Colonic mucosa (tissue), 4 donors: ENCODE measurements around the gene EXT2. TPM values are rescaled to one million over a fixed set of nuclear protein-coding genes. Genes with fewer than 3 reads are reported as not detected.

Experiments used
- DNase-seq: peaks from one replicate; pipeline ENCODE4 v3.0.0-alpha.2; 2020
- H3K27ac ChIP-seq: fragments of 200-600 bp; one replicate; pipeline ENCODE4 v1.8.0; 2021
- H3K27me3 ChIP-seq: fragments of 200-600 bp; one replicate; pipeline ENCODE4 v1.8.0; 2021
- H3K36me3 ChIP-seq: fragments of 200-600 bp; one replicate; pipeline ENCODE4 v1.8.0; 2021
- H3K4me1 ChIP-seq: fragments of 200-600 bp; one replicate; pipeline ENCODE4 v1.8.0; 2021; ENCODE audit warnings: mild to moderate bottlenecking
- H3K4me3 ChIP-seq: fragments of 200-600 bp; one replicate; pipeline ENCODE4 v1.8.0; 2021
- H3K9ac ChIP-seq, 2 donors: one replicate each; pipeline ENCODE4 v1.7.0; 2013; ENCODE audit warnings: control low read depth in 2 of 2, low read depth in 2 of 2, low read length in 2 of 2
- H3K9me3 ChIP-seq: fragments of 200-600 bp; one replicate; pipeline ENCODE4 v1.8.0; 2021
- CTCF ChIP-seq: fragments of 200-600 bp; IDR thresholded peaks from one replicate; pipeline ENCODE4 v1.8.0; 2022; ENCODE audit warnings: antibody characterized with exemption, mild to moderate bottlenecking
- intact Hi-C: fragments of 100-400 bp; cut with DNase I; formaldehyde crosslinking; loops from one replicate; pipeline ENCODE4 v1.14.1; 2022
- total RNA-seq, 2 donors: library from RNA; stranded (reverse); fragmentation: NEBNext Ultra II Directional in 1 of 2; extraction: Animal tissue kit (Norgen Biotek cat#: 25700) in 1 of 2; gene quantifications; one replicate each; pipeline ENCODE4 v1.2.1, GENCODE V29; 2021
- donor health status: healthy.
- donor health status: DM: no; HTN: no; CAD: no.
- donor health status: DM: no; HTN: no; CAD: no.

Gene EXT2
- total RNA-seq, 2 donors from 2014 or later: 53.2 to 54.7 TPM

DNA sequence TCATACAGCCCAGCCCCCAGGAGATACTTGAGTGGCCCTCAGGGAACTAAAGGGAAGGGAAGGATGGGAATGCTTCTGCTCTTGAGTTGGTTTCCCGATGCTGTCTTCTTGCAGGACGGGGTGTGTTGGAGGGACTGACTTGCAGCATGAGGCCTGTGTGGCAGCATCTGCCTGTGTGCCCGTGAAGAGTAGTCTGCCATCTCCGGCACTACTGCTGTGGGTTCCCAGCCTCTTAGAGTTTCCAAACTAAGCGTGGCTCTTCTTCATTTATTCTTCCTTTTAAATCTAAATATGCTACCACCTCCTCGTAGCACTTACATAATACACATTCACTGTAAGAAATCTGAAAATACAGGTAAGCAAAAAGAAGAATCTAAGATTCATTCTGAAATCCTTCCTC, 12.8 kb downstream of the EXT2 start:
- no peak for TF ChIP-seq CTCF
- DNase-seq: no peak
- no peaks in the 10 kb centered on the region for H3K9me3 ChIP-seq
- no peaks in the 10 kb centered on the region for H3K4me1 ChIP-seq
- no peak overlapping the region for H3K27ac ChIP-seq
- H3K4me3 ChIP-seq: no peak overlapping the region
- intact Hi-C loops: loop anchor here (10.0 kb wide), 1 partner anchor 177 kb away; no protein-coding TSS in a partner anchor
- H3K9ac ChIP-seq: no peak overlapping the region
- no peaks in the 10 kb centered on the region for H3K36me3 ChIP-seq
- no peaks in the 10 kb centered on the region for H3K27me3 ChIP-seq

DNA sequence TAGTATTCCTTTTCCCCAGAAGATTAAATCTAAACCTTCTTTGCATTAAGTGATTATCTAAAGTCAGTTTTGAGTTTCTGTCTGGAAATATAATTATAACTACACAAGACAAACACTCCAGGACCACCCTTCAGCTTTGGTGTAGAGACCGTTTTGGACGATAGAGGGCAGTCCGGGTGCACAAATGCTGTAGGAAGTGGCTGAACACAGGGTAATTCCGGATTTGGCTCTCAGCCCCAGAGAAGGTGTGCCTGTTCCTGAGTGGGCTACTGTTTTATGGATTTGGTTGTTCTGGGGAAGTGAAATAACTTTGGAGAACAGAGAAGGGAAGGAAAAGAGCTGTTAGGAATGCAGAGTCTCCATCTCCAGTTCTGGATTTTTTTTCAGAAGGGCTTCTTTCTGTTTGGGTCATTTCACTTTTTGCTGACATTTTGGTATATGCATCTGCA, 14.8 kb downstream of the EXT2 start:
- peaks cover 5% of the 10 kb centered on the region for H3K36me3 ChIP-seq
- no peaks in the 10 kb centered on the region for H3K9me3 ChIP-seq
- DNase-seq: peak; percentile 69
- TF ChIP-seq CTCF: peak; percentile 62
- no peak overlapping the region for H3K9ac ChIP-seq
- no peak overlapping the region for H3K4me3 ChIP-seq
- no peaks in the 10 kb centered on the region for H3K4me1 ChIP-seq
- H3K27ac ChIP-seq: no peak overlapping the region
- intact Hi-C loops: loop anchor here (5.0 kb wide), 1 partner anchor 427 kb away; no protein-coding TSS in a partner anchor
- H3K27me3 ChIP-seq: no peaks in the 10 kb centered on the region

GRCh38 chr11:44112091-44112821, 16.8 kb downstream of the EXT2 start:
- Histone ChIP-seq H3K4me1 (no peaks in the 10 kb centered on the region), H3K9ac (no peak overlapping the region), H3K27ac (no peak overlapping the region), H3K27me3 (no peaks in the 10 kb centered on the region), H3K4me3 (no peak overlapping the region), H3K36me3 (peaks cover 5% of the 10 kb centered on the region), H3K9me3 (no peaks in the 10 kb centered on the region)
- no peak for DNase-seq
- intact Hi-C loops: loop anchor here (5.0 kb wide), 1 partner anchor 425 kb away; no protein-coding TSS in a partner anchor
- no peak for TF ChIP-seq CTCF

DNA sequence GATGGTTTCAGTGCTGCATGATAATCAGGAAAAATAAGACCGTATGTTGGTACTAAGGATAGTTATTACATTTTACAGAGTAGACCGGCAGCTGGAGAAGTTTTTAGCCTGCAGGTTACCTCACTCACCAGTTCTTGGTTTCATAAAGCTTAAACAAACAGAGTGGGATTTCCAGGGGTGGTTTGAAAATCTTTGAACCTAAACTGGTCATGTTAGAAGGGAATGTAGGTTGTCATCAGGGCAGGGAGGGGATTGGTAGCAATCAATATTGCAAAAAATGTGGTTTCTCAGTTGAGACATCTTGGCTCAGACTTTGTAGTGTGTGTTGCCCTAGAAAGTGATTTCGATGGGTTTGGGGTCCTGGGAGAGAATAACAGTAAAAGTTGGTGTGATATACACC, 17.5 kb downstream of the EXT2 start:
- Histone ChIP-seq H3K27ac (no peak overlapping the region), H3K27me3 (no peaks in the 10 kb centered on the region), H3K4me3 (no peak overlapping the region), H3K4me1 (no peaks in the 10 kb centered on the region), H3K36me3 (peaks cover 5% of the 10 kb centered on the region), H3K9ac (no peak overlapping the region), H3K9me3 (no peaks in the 10 kb centered on the region)
- intact Hi-C loops: loop anchor here (5.0 kb wide), 1 partner anchor 424 kb away; no protein-coding TSS in a partner anchor
- no peak for TF ChIP-seq CTCF
- no peak for DNase-seq

- Histone ChIP-seq H3K4me1 (no peaks in the 10 kb centered on the region), H3K4me3 (no peak overlapping the region), H3K36me3 (peaks cover 5% of the 10 kb centered on the region), H3K9me3 (no peaks in the 10 kb centered on the region), H3K9ac (no peak overlapping the region), H3K27ac (no peak overlapping the region), H3K27me3 (no peaks in the 10 kb centered on the region)
- intact Hi-C loops: loop anchor here (5.0 kb wide), 1 partner anchor 424 kb away; no protein-coding TSS in a partner anchor
- no peak for DNase-seq
- TF ChIP-seq CTCF: no peak
These were observed 18.1 kb downstream of the EXT2 start for GRCh38 chr11:44113572-44113971.
